Measurements from ENCODE around the gene TIPIN.

DNA sequence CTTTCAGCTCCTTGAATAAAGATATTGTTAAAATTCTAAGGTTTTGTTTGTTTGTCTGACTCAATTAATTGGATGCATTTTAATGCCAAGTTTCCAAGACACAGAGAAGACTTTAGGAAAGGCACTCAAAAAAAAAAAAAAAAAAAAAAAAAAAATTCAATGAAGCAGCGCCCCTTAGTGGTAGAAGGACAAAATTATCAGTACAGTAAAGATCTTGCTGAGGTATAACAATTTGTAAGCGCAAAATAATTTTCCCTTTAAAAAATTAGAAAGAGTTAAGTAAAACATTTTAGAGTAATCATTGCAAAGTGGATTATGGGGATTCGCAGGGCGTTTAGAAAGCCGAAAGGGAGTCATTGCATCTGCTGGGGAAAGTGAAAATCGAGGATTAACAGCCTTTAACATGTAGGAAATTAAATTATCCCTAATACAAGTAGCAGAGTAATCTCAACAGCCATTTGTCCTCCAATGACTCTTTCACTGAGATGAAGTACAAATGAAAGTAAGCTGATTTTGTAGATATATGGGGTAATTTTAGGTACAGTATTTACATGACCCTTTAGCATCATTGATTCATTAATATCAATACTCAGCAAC is 68.9 kb downstream of the TIPIN start:
- TF ChIP-seq, protein P1, sequence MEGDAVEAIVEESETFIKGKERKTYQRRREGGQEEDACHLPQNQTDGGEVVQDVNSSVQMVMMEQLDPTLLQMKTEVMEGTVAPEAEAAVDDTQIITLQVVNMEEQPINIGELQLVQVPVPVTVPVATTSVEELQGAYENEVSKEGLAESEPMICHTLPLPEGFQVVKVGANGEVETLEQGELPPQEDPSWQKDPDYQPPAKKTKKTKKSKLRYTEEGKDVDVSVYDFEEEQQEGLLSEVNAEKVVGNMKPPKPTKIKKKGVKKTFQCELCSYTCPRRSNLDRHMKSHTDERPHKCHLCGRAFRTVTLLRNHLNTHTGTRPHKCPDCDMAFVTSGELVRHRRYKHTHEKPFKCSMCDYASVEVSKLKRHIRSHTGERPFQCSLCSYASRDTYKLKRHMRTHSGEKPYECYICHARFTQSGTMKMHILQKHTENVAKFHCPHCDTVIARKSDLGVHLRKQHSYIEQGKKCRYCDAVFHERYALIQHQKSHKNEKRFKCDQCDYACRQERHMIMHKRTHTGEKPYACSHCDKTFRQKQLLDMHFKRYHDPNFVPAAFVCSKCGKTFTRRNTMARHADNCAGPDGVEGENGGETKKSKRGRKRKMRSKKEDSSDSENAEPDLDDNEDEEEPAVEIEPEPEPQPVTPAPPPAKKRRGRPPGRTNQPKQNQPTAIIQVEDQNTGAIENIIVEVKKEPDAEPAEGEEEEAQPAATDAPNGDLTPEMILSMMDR (IDR thresholded peaks at IDR 0.05) = peak; percentile 64; the same call in 1 of the 2 replicates
- no peak for TF ChIP-seq POLR2AphosphoS5 (IDR thresholded peaks at IDR 0.05; ENCODE audit: low read depth, low read length)
